Stimulated activated CD4-positive, alpha-beta T cell treated with anti-CD3 and anti-CD28 coated beads, Interleukin-15, amount 100 ng/mL, for 1 hour (primary cell): ENCODE results near the gene NHSL1.

Experiments
- DNase-seq, 2 donors: peaks; one replicate each; pipeline ENCODE4 v3.0.0-alpha.2; 2020; ENCODE audit warnings: low read depth in 1 of 2, low spot score in 1 of 2

Gene NHSL1

DNA sequence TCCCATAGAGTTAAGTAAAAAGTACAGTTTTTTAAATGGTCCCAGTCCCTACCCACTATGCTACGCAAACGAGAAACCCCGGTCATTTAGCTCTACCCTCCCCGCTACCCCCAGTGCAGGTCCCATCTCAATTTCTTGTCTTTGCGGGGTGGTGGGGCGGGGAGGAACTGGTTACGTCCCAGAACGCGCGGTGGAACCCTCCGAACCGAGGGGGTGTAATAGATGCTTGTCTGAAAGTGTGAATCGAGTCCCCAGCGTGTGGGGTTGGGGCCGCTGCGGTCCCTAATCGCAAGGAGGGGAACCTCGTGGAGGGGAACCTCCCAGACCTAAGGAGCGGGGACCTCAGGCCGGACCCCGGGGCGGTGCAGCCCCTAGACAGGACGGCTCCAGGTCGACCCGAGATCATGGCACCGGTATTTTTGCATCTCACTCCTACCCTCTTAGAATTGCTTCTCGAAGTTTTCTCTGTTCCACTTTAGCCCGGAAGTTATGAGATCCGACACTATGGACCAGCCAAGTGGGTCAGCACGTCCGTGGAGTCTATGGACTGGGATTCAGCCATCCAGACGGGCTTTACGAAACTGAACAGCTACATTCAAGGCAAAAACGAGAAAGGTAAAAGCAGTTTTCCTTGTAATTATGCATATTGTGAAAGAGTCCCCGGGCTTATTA lies 94.5 kb downstream of the NHSL1 start:
- peak in 1 of 2 donors; percentile 11 for DNase-seq

DNA sequence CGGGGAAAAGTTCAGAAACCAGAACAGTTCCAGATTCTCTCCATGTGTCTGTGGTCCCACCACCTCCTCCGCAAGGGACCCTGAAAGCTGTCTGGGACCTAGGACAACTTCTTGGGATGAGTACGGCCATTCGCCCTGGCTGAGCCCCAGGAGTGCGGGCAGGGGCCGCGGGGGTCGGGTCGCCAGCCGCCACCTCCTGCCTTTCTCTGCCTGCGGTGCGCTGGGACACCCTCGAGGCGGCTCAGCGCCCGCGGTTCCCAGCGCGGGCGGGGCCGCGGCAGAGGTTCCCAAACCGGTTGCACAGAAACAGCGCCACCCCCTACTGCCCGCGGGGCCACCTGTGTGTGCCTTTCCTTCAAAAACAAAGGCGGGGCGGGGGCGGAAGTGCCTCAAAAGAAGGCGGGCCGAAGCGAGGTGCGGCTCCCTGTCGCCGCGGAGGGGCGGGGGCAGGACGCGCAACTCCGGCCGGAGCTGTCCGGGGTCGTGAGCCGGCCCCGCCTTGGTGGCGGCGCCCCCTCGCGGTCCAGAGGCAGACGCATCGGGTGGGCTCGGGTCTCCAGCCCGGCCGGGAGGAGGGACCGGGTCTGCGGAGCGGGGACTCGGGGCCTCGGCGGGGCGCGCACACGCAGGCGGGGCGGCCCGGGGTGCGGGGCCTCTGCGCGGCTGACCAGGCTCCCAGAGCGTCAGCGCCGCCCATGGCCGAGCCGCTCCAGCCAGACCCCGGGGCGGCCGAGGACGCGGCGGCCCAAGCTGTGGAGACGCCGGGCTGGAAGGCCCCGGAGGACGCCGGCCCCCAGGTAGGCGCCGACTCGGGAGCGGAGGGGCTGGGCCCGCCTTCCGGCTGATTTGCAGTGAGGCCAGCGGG lies 95.3 kb downstream of the NHSL1 start, which contains the start of gene HEBP2:
Gene HEBP2 (plus strand): TSS at position 423 of the 865 bp plus-strand sequence. CDS start 273 bp downstream, at position 696.
- peak; percentile 83 to 87 for DNase-seq

DNA sequence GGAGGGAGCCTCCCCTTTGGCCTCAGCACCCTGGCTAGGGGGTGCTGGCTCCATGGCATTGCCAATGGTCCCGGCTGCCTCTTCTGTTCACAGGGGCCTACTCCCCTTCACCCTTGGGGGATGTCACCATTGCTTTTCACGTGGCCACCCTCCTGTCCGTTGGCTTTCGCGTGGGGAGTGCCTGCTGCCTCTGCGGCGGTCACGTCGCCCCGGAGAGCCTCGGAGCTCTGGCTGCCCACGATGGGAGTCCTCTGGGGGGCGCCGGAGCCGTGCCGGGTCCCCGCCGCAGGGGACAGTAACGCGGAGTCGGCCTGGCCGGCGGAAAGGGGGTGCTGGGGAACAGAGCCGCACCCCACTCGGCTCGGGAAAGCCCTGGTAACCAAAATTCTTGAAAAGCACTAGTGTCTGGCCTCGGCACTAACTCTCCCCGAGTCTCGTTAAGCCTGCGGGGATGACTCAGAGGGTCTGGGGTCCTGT lies 95.9 kb downstream of the NHSL1 start:
- peak in 1 of 2 donors; percentile 11 for DNase-seq

DNA sequence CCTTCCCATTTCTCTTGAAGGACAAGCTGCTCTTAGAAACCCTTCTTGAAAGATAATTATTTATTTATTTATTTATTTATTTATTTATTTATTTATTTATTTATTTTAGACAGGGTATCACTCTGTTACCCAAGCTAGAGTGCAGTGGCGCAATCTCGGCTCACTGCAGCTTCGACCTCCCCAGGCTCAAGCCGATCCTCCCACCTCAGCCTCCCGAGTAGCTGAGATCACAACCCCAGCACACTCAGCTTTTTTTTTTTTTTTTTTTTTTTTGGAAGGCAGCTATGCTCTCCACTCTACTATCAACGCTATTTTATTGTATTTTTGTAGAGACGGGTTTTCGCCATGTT lies 96.5 kb downstream of the NHSL1 start:
- DNase-seq = no peak

DNA sequence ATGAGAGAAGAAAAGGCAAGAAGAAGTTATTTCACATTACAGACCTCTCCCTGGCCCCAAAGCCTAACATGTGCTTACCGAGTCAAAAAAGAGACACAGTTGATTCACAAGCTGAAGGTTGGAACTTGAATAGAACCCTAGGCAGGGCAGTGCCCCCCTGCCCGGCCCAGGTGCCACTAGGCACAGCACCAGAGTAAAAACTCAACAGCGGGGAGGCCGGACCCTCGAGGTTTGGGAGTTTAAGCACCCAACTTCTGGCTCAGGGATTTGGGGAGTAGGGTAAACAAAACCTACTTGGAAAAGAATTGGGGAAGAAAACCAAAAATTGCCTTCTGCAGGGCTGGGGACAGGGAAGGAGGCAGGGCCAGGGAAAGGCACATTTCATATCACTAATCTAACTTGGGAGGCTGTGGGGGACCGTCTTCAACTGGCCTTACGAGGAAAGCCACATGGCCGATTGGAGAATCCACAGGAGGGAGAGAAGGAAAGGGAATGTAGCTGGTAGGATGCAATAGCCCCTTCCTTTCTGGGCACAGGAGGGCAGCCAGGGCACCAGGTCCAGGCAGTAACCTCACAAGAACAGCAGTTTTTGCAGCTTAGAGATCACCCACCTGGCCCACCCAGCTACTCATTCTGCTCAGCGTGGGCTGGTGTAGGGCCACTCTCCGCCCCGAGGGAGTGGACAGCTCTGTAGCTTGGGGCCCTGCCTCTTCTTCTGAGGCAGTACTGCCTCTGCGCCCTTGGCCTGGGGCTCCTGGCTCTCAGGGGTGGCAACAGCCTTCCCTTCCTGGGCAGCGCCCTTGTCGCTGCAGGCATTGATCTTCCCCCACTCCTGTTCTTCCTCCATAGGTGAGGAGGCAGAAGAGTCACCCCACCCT lies 97.1 kb downstream of the NHSL1 start:
- no peak for DNase-seq

DNA sequence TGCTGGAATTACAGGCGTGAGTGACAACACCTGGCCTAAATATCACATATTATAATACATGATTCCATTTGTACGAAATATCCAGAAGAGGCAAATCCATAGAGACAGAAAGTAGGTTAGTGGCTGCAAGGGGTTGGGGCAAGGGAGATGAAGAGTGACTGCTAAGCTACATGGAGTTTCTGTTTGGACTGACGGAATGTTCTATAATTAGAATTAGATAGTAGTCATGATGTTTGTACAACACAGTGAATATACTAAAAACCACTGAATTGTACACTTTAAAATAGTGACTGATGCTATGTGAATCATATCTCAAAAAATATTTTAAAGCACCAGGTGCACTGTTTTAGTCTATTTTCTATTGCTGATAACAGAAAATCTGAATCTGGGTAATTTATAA lies 99.0 kb downstream of the NHSL1 start:
- DNase-seq = no peak

DNA sequence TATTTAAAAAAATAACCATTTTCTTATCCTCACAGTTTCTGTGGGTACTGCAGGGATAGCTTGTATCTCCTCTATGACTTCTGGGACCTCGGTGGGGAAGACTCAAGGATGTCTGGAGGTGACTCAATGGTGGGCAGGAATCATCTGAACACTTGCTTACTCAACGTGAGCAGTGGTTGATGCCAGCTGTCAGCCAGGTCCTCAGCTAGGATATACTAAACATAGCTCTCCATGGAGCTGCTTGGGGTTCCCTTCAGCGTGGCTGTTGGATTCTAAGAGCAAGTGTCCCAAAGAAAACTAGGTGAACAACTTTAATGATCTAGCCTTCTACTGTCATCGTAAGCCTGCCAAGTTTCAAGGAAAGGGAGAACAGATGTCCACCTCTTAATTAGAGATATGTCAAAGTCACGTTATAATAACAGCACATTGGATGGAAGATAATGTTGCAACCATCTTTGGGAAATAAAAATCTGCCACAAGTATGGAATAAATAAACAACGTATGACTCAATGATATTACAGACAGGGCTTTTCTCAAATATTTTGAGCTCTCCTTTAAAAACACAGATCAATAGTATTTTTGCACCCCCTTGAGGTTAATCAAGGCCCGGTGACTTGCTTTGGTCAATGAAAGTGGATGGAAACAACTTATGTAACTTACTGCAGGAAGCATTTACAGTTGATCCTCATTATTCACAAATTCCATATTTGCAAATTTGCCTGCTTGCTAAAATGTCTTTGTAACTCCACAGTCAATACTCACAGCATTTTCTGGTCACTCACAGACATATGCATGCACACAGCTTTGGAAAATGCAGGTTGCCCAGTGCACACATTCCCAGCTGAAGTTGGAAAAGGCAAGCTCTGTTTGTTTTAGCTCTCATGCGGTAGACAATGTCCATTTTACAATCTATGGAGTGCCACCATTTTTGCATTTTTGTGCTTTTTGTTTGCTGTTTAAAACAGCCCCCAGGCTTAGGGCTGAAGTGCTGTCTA lies 101.9 kb downstream of the NHSL1 start:
- no peak for DNase-seq

DNA sequence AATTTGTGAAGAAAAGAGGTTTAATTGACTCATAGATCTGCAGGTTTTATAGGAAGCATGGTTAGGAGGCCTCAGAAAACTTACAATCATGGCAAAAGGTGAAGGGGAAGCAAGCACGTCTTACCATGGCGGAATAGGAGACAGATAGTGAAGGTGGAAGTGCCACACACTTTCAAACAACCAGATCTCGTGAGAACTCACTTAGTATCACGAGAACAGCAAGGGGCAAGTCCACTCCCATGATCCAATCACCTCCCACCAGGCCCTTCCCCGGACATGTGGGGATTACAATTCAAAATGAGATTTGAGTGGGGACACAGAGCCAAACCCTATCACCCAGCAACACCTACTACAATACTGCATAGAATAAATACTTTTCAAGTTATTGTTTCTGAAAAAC lies 102.6 kb downstream of the NHSL1 start:
- DNase-seq = no peak

DNA sequence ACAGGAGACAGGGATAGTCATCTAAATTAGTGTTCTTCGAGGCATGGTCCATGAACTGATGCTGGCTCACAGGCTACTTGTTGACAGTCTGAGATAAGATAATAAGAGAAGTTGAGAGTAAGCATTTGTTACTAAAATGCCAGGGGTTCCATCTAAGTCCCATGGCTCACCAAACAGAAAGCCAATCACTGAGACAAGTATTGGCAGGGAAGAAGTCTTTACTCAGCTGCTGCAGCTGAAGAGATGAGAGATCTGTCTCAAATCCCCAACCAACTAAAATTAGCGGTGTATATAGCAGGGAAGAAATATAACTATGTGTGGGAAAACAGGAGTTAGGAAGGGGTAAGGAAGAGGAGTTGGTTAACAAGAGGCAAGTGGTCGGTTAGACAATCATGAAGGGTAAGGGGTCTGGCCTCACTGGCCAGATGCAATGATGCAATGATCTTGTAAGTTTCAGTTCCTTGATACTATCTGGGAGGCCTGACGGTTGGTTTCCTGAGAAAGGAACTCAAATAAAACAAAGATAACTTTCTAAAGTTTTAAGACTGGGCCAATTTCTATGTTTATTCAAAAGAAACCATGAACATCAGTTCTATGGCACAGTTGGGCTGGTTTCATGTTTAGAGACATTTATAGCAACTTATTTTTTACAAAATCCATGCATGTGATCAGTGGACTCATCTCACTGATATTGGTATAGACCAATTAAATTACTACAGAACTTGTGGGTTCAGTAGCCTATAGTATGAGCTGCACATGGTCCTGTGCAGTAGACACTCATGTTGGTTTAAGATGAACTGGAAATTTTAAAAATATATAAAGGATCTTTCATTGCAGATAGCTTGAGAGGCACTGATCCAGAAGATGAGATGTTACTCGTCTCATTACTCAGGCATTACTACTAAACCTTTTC lies 105.2 kb downstream of the NHSL1 start:
- DNase-seq = no peak

DNA sequence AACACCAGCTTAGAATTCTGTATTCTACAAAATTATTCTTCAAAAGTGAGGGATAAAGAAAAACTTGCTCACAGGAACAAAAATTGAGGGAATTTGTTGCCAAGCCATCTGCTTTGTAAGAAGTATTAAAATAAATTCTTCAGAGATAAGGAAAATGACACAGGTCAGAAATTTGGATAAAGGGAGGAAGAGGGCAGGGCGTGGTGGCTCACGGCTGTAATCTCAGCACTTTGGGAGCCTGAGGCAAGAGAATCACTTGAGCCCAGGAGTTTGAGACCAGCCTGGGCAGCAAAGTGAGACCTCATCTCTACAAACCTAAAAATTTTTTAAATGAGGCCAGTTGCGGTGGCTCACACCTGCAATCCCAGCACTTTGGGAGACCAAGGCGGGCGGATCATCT lies 109.7 kb downstream of the NHSL1 start:
- DNase-seq = no peak

DNA sequence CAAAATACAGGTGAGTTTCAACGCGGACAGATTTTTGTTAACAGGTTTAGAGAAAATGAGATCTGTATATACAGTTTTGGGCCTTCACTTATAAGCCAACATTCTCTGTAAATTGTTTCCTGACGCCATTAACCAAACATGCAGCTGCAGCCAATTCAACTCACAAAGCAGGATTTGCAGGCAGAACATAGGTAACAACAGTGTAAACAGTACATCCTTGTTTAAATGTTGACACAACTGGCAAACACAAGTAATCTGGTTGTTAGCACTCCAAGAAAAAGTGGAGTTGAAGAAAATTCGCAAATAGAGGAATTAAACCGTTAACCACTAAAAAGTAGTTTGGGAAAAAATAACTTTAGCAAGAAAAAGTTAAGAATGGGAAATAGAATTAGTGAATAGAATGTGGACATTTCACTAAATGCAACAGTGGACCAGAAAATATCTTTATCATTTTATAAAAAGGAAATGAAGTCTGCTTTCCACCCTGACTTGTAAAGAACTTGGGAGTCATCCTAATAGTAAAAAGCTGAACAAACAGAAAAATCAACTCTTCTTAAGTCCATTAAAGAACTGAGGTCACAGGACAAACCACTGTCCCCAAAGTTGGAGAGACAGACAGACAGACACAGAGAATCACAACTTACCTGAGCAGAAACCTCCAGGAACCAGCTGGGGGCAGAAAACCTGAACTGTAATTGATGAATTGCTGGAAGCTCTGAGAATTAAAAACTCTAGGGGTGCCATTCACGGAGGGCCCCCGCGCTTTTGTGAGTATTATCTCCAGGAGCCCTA lies 111.5 kb downstream of the NHSL1 start:
- DNase-seq = no peak

DNA sequence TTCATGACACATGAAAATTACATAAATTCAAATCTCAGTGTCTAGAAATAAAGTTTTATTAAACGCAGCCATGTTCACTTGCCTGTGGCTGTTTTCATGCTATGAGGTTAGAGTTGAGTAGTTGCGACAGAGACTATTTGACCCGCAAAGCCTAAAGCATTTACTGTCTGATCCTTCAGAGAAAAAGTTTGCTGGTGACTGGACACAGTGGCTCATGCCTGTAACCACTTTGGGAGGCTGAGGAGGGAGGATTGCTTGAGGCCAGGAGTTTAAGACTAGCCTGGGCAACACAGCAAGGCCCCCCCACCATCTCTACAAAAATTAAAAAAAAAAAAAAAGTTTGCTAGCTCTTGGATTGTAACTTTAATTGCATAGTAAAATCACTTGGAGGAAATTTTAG lies 112.4 kb downstream of the NHSL1 start:
- no peak for DNase-seq

DNA sequence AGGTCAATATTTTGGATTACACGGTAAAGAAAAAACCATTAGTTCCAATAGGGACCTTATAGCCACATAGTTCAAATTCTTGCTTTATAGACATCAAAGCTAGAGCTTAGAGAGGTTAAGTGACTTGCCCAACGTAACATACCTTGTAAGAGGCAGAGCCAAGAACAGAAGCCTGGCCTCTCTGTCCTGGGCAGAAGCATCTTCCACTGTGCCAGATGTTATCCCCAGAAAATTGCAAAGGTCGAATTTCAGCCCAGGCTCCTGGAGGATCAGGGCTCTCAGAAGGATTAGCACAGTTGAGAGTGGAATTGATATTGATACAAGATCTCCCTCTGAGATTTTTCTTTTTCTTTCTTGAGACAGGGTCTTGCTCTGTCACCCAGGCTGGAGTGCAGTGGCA lies 115.5 kb downstream of the NHSL1 start:
- DNase-seq = no peak

DNA sequence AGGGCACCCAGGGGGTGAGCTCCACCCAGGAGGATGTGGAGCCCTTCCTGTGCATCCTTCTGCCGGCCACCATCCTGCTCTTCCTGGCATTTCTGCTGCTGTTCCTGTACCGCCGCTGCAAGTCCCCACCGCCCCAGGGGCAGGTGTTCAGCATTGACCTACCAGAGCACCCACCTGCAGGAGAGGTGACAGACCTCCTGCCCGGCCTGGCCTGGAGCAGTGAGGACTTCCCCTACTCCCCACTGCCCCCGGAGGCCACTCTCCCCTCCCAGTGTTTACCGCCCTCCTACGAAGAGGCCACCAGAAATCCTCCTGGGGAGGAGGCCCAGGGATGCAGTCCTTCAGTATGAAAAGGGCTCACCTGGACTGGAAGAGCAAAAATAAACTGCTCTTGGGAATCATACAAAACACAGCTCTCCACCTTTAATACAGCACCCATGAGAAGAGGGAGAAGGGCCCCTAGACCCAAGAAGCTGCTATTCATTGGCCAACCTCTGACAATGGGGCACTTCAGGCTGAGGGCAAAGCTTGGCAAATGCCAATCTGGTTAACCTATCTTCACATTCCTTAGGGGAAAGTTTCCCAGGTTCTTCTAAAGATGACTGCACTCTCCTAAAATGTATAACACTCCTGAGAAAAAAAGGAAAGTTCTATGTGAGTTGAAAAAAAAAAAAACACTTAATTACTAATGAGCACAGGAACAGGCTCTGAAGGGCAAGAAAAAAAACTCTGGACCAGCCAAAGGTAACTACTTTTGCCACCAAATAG lies 116.6 kb downstream of the NHSL1 start:
- no peak for DNase-seq

DNA sequence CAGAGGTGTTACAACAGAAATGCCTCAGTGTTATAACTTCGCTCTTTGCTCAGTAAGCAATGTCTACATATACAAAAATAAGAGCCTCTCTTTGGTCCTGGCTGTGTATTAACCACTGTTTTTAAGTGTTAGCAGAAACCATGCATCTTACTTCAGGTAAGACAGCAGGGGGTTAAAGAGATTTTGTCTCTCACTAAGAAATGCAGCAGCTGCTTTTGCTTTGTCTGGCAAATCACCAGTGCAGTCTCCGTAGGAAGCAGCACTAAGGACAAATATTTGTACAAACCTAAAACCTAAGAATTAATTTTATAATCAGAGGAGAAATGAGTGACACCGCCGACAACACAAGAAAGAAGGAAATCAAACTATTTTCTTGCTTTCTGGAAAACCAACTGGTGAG lies 120.8 kb downstream of the NHSL1 start:
- DNase-seq = no peak

DNA sequence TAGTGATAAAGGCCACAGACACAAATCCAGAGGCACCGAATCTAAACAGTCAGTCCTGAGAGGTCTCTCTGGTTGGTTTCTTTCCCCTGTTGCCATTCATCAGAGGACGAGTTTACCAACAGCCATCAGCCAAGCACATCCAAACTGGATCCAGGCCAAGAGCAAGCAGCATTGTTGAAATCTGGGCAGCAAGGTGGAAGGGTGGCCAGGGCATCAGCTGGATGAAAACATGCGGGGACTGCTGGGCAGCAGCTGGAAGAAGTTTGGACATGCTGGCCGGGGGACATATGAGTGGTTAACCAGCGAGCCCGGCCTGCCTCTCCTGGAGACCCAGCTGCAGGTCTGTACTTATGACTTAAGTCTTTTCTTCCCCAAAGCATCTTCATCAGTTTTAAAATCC lies 121.5 kb downstream of the NHSL1 start, which contains the start of gene SMIM28:
Gene SMIM28 (plus strand): TSS at position 62 of the 400 bp plus-strand sequence. CDS start 168 bp downstream, at position 230.
- DNase-seq = no peak

DNA sequence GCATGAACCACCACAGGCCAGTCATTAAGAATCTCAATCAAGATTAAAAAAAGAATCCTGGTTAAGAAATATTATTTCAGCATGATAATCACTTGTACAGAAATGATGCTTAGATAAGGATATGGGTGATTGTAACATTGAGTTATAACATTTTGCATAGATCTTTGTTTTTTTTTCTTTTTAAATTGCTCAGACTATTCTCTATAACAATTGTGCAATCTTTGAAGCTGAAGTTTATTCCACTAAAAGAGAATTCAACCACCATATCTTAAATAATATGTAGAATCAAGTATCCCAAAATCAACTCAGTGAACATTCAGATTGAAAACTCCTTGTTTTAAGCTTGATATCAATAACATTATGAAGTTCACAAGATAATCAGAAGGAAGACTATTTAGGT lies 122.3 kb downstream of the NHSL1 start:
- DNase-seq = no peak

DNA sequence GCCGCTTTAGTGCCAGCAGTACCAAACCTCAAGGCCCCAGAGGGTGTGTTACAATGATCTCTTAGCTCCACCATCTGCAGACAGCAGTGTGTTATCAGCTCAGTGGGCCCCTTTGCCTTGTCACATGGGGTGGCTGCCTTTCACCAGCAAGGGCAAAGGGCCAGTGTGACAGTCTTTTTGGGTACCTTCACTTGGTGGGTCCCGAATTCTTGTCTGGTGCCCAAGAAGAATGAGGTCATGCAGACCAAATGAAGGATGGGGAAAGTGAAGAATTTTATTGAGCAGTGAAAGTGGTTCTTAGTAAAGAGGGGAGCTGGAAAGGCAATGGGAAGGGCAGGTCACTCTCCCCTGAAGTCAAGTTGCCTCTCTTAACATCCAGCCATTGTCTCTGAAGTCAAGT lies 124.5 kb downstream of the NHSL1 start:
- DNase-seq = no peak
